ENCODE data around the gene ALDH1B1. TPM values are rescaled to one million over a fixed set of nuclear protein-coding genes. Genes with fewer than 3 reads are reported as not detected.
"Not testable (repeated sequence)": the region's sequence is repeated elsewhere in the genome, so short reads cannot be mapped to it uniquely, and the experiment has no call there.

ALDH1B1 gene
- total and polyA plus RNA-seq, 4 donors, result 38.1 to 336 (median 109) TPM

GRCh38 chr9:38399191-38399590 lies 6.7 kb downstream of the ALDH1B1 start:
- H3K27me3 ChIP-seq (ENCODE audit: control insufficient read depth in 1 of 2, insufficient read depth in 2 of 2, low read length in 1 of 2); DNase-seq; H3K27ac ChIP-seq (ENCODE audit: low read depth in 1 of 2, low read length in 2 of 2); ATAC-seq (ENCODE audit: low FRiP score); H3K4me3 ChIP-seq (ENCODE audit: low read length in 2 of 2); H3K4me1 ChIP-seq (ENCODE audit: control insufficient read depth in 1 of 2, insufficient read depth in 2 of 2, low read length in 2 of 2); H3K9me3 ChIP-seq (ENCODE audit: control insufficient read depth, low read length): not testable (repeated sequence)
- intact Hi-C loops (cut with DNase I), result loop anchor here (5.0 to 10.0 kb wide), 4 partner anchors 332 to 914 kb away; partner anchors contain the start of genes POLR1E (in 1 of the 2), SHB (in 1 of the 2) and SLC25A51 (in 1 of the 2)
- WGBS, 2 donors, result 97 to 100% methylated on average over 1 of the region's 1 CpG
- H3K36me3 ChIP-seq (ENCODE audit: control insufficient read depth in 1 of 2, insufficient read depth in 2 of 2, low read length in 1 of 2), result peaks cover 0 to 18% of the 10 kb centered on the region in 2 donors

GRCh38 chr9:38401994-38402393 lies 9.5 kb downstream of the ALDH1B1 start:
- Histone ChIP-seq H3K4me3 (ENCODE audit: low read length in 2 of 2) (no peak overlapping the region), H3K36me3 (ENCODE audit: control insufficient read depth in 1 of 2, insufficient read depth in 2 of 2, low read length in 1 of 2) (peaks cover 0 to 2% of the 10 kb centered on the region in 2 donors), H3K27ac (ENCODE audit: low read depth in 1 of 2, low read length in 2 of 2) (peak overlapping the region in 1 of 2 donors; percentile 20), H3K4me1 (ENCODE audit: control insufficient read depth in 1 of 2, insufficient read depth in 2 of 2, low read length in 2 of 2) (no peaks in the 10 kb centered on the region), H3K9me3 (ENCODE audit: control insufficient read depth, low read length) (peaks cover 1% of the 10 kb centered on the region), H3K27me3 (ENCODE audit: control insufficient read depth in 1 of 2, insufficient read depth in 2 of 2, low read length in 1 of 2) (no peaks in the 10 kb centered on the region)
- no peak for DNase-seq
- no peak for ATAC-seq (ENCODE audit: low FRiP score)
- WGBS, 2 donors, result 72 to 74% methylated on average over 6 of the region's 6 CpGs
- intact Hi-C loops (cut with DNase I), result loop anchor here (2.0 to 5.0 kb wide), 2 partner anchors 31 to 490 kb away; no protein-coding TSS in a partner anchor

- Histone ChIP-seq H3K9me3 (ENCODE audit: control insufficient read depth, low read length) (no peaks in the 10 kb centered on the region), H3K27ac (ENCODE audit: low read depth in 1 of 2, low read length in 2 of 2) (no peak overlapping the region), H3K4me3 (ENCODE audit: low read length in 2 of 2) (no peak overlapping the region), H3K4me1 (ENCODE audit: control insufficient read depth in 1 of 2, insufficient read depth in 2 of 2, low read length in 2 of 2) (no peaks in the 10 kb centered on the region), H3K27me3 (ENCODE audit: control insufficient read depth in 1 of 2, insufficient read depth in 2 of 2, low read length in 1 of 2) (no peaks in the 10 kb centered on the region), H3K36me3 (ENCODE audit: control insufficient read depth in 1 of 2, insufficient read depth in 2 of 2, low read length in 1 of 2) (no peaks in the 10 kb centered on the region)
- ATAC-seq (ENCODE audit: low FRiP score) (no peak), DNase-seq (no peak)
- 48 to 50% methylated on average over 6 of the region's 6 CpGs for WGBS, 2 donors
- intact Hi-C loops (cut with DNase I), result loop anchor here in 1 of 2 donors (5.0 kb wide), 1 partner anchor 492 kb away; no protein-coding TSS in a partner anchor
Measured at GRCh38 chr9:38404314-38404713, 11.8 kb downstream of the ALDH1B1 start.

- intact Hi-C loops (cut with DNase I), result no loop called here
- no peaks in the 10 kb centered on the region for H3K27me3 ChIP-seq (ENCODE audit: control insufficient read depth in 1 of 2, insufficient read depth in 2 of 2, low read length in 1 of 2)
Measured at GRCh38 chr9:38405785-38406184, 13.3 kb downstream of the ALDH1B1 start.

DNA sequence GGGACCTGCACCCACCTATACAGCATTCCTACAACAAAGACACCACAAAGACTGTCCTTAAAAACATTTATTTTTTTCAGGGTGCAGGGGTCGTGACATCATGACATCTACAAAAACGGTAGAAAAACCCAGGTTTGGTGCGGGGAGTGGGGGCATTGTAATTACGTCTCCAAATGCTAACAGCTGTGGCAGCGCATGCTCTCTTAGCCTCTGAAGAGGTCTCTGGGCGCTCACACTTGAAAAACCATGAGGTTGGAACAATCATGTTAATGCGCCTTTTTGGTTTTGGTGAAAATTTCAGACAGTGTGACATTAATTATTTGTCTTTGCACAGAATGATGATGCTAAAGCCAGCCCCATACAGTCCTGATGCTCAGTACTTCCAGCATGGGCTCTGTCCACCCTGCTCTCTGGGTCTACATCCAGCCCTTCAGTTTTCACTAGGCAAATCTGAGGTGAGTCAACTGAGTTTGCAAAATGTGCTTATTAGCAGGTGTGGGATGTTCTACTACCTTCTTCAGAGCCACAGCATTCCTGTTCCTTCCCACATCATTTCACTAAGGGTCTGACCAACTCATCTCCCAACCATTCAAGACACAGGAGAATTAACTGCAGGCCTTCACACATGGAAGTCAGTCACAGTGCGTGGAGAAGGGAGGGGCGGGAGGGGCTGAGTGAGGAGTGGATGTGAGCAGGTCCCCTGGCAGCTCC lies 14.1 kb downstream of the ALDH1B1 start:
- H3K4me3 ChIP-seq (ENCODE audit: low read length in 2 of 2), result no peak overlapping the region
- intact Hi-C loops (cut with DNase I), result no loop called here

More at GRCh38 chr9:38405785-38406184, 13.3 kb downstream of the ALDH1B1 start:
- 53 to 58% methylated on average over 3 of the region's 3 CpGs for WGBS, 2 donors
- H3K36me3 ChIP-seq (ENCODE audit: control insufficient read depth in 1 of 2, insufficient read depth in 2 of 2, low read length in 1 of 2), result peaks cover 0 to 3% of the 10 kb centered on the region in 2 donors
- ATAC-seq (ENCODE audit: low FRiP score) (no peak), DNase-seq (peak in 1 of 2 donors; percentile 17)
- no peaks in the 10 kb centered on the region for H3K4me1 ChIP-seq (ENCODE audit: control insufficient read depth in 1 of 2, insufficient read depth in 2 of 2, low read length in 2 of 2)
- H3K9me3 ChIP-seq (ENCODE audit: control insufficient read depth, low read length), result no peaks in the 10 kb centered on the region
- no peak overlapping the region for H3K27ac ChIP-seq (ENCODE audit: low read depth in 1 of 2, low read length in 2 of 2)
- no peak overlapping the region for H3K4me3 ChIP-seq (ENCODE audit: low read length in 2 of 2)

DNA sequence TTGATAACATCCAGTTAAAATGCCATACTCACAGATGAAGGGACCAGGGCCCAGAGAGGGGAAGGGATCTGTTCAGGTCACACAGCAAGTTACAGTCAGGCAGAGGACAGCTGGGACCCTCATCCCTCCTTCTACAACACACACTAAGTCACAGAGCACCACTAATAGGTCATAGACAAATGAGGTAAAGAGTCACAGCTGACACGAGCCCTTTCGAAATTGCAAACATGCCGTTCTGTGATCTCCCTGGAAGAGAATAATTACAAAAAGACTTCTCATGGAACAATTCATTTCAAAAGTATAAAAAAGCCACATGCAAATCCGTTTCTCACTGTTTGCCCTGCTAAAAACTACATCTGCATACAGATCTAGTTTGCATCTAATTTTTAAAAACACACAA lies 16.2 kb downstream of the ALDH1B1 start:
- DNase-seq (no peak), ATAC-seq (ENCODE audit: low FRiP score) (no peak)
- H3K4me1 ChIP-seq (ENCODE audit: control insufficient read depth in 1 of 2, insufficient read depth in 2 of 2, low read length in 2 of 2), result no peaks in the 10 kb centered on the region
- peaks cover 0 to 3% of the 10 kb centered on the region in 2 donors for H3K36me3 ChIP-seq (ENCODE audit: control insufficient read depth in 1 of 2, insufficient read depth in 2 of 2, low read length in 1 of 2)
- no peaks in the 10 kb centered on the region for H3K9me3 ChIP-seq (ENCODE audit: control insufficient read depth, low read length)
- H3K27ac ChIP-seq (ENCODE audit: low read depth in 1 of 2, low read length in 2 of 2), result no peak overlapping the region
- 54 to 64% methylated on average over 4 of the region's 4 CpGs for WGBS, 2 donors
- intact Hi-C loops (cut with DNase I), result no loop called here
- no peak overlapping the region for H3K4me3 ChIP-seq (ENCODE audit: low read length in 2 of 2)
- no peaks in the 10 kb centered on the region for H3K27me3 ChIP-seq (ENCODE audit: control insufficient read depth in 1 of 2, insufficient read depth in 2 of 2, low read length in 1 of 2)

More for the DNA sequence above, 14.1 kb downstream of the ALDH1B1 start:
- ATAC-seq (ENCODE audit: low FRiP score) (no peak), DNase-seq (no peak)
- Histone ChIP-seq H3K27ac (ENCODE audit: low read depth in 1 of 2, low read length in 2 of 2) (no peak overlapping the region), H3K9me3 (ENCODE audit: control insufficient read depth, low read length) (no peaks in the 10 kb centered on the region), H3K27me3 (ENCODE audit: control insufficient read depth in 1 of 2, insufficient read depth in 2 of 2, low read length in 1 of 2) (no peaks in the 10 kb centered on the region), H3K4me1 (ENCODE audit: control insufficient read depth in 1 of 2, insufficient read depth in 2 of 2, low read length in 2 of 2) (no peaks in the 10 kb centered on the region), H3K36me3 (ENCODE audit: control insufficient read depth in 1 of 2, insufficient read depth in 2 of 2, low read length in 1 of 2) (peaks cover 0 to 3% of the 10 kb centered on the region in 2 donors)
- WGBS, 2 donors, result 84 to 90% methylated on average over 9 of the region's 9 CpGs

DNA sequence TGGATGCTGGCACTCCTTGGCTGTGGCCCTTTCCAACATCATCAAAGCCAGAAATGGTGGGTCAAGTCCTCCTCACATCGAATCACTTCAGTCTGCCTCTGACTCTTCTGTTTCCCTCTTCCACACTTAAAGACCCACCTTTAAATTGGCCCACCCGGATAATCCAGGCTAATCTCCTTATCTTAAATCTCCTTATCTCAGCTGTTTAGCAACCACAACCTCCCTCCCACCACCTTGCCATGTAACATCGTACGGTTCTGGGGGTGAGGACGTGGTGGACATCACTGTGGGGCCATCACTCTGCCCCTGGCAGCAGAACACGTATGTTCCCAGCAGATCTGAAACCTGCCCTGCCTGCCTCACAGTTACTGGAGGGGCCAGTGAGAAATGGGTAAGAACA lies 20.2 kb downstream of the ALDH1B1 start:
- no peaks in the 10 kb centered on the region for H3K4me1 ChIP-seq (ENCODE audit: control insufficient read depth in 1 of 2, insufficient read depth in 2 of 2, low read length in 2 of 2)
- H3K9me3 ChIP-seq (ENCODE audit: control insufficient read depth, low read length), result no peaks in the 10 kb centered on the region
- H3K27me3 ChIP-seq (ENCODE audit: control insufficient read depth in 1 of 2, insufficient read depth in 2 of 2, low read length in 1 of 2), result no peaks in the 10 kb centered on the region
- H3K4me3 ChIP-seq (ENCODE audit: low read length in 2 of 2), result no peak overlapping the region
- intact Hi-C loops (cut with DNase I), result no loop called here
- DNase-seq, result no peak
- no peak for ATAC-seq (ENCODE audit: low FRiP score)
- no peak overlapping the region for H3K27ac ChIP-seq (ENCODE audit: low read depth in 1 of 2, low read length in 2 of 2)
- 81% methylated on average over 6 of the region's 6 CpGs for WGBS, 2 donors
- H3K36me3 ChIP-seq (ENCODE audit: control insufficient read depth in 1 of 2, insufficient read depth in 2 of 2, low read length in 1 of 2), result peaks cover 0 to 3% of the 10 kb centered on the region in 2 donors

DNA sequence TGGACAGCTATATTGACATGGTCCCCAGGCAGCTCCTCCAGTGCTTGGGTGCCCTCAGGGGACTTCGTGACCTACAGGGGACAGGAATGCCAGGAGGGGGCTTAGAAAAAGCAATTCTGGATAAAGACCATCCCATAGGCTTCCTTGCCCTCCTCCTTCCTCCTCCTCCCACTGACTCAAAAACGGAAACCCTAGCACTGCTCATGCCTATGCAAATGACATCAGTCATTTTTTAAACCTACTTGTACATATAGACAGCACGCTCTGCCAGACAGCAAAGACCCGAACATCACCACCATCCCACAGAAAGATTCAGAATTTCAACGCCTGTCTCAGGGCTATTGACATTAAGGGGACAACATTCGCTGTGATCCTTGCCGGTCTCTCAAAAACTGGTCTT lies 20.8 kb downstream of the ALDH1B1 start:
- intact Hi-C loops (cut with DNase I), result no loop called here
- Histone ChIP-seq H3K27ac (ENCODE audit: low read depth in 1 of 2, low read length in 2 of 2) (no peak overlapping the region), H3K36me3 (ENCODE audit: control insufficient read depth in 1 of 2, insufficient read depth in 2 of 2, low read length in 1 of 2) (peaks cover 0 to 3% of the 10 kb centered on the region in 2 donors), H3K27me3 (ENCODE audit: control insufficient read depth in 1 of 2, insufficient read depth in 2 of 2, low read length in 1 of 2) (no peaks in the 10 kb centered on the region), H3K4me3 (ENCODE audit: low read length in 2 of 2) (no peak overlapping the region), H3K9me3 (ENCODE audit: control insufficient read depth, low read length) (no peaks in the 10 kb centered on the region), H3K4me1 (ENCODE audit: control insufficient read depth in 1 of 2, insufficient read depth in 2 of 2, low read length in 2 of 2) (no peaks in the 10 kb centered on the region)
- DNase-seq (no peak), ATAC-seq (ENCODE audit: low FRiP score) (no peak)
- WGBS, 2 donors, result 73 to 80% methylated on average over 7 of the region's 7 CpGs
